HG02973 (cell line): Measurements from ENCODE around the gene XYLT2.
A peak's percentile ranks its signal among the peaks of the same experiment; 100 is the strongest.
"Not testable (repeated sequence)": the region's sequence is repeated elsewhere in the genome, so short reads cannot be mapped to it uniquely, and the experiment has no call there.

ENCODE experiments used
- ATAC-seq: cut with Tn5 transposase; IDR thresholded peaks from one replicate; pipeline ENCODE4 v1.9.1; 2021; ENCODE audit warnings: moderate library complexity; ENCODE audit not compliant: unreplicated experiment

The XYLT2 gene

DNA sequence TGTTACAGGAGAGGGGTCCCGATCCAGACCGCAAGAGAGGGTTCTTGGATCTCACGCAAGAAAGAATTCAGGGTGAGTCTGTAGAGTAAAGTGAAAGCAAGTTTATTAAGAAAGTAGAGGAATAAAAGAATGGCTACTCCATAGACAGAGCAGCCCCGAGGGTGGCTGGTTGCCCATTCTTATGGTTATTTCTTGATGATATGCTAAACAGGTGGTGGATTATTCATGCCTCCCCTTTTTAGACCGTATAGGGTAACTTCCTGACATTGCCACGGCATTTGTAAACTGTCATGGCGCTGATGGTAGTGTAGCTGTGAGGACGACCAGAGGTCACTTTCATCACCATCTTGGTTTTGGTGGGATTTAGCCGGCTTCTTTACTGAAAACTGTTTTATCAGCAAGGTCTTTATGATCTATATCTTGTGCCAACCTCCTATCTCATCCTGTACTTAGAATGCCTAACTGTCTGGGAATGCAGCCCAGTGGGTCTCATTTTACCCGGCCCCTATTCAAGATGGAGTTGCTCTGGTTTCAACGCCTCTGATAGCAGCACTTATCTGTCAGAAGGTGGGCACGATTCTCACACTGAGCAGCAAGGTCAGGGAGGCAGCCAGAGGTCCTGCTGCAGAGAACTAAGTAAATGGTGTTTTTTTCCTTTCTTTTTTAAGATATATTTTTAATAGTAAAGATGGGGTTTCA lies 26.5 kb upstream of the XYLT2 start:
- ATAC-seq, result no peak

DNA sequence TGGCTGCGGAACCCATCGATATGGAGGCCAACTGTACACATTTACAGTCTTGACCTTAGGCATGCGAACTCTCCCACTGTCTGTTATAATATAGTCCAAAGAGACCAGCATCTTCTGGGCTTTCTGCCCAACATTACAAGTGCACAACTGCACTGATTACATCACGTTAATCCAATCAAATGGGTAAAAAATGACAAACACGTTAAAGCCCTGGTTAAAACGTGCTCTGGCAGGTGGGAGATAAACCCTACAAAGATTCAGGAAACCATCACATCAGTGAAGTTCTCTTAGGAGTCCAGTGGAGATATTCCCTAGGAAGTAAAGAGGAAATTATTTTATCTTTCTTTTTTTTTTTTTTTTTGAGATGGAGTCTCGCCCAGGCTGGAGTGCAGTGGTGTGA lies 23.7 kb upstream of the XYLT2 start:
- ATAC-seq, result no peak

DNA sequence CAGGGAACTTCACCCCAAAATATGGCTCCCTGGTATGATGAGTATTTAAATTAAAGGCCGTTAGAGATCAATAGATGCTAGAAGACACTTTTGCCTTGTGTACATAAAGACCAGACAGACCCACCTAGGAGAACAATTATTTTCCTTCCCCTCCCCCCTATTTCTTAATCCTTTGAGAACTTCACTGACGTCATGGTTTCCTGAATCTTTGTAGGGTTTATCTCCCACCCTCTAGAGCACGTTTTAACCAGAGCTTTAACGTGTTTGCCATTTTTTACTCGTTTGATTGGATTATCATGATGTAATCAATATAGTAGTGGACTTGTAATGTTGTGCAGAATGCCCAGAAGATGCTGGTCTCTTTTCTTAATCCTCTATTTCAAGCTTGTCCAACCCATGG lies 22.9 kb upstream of the XYLT2 start:
- no peak for ATAC-seq

DNA sequence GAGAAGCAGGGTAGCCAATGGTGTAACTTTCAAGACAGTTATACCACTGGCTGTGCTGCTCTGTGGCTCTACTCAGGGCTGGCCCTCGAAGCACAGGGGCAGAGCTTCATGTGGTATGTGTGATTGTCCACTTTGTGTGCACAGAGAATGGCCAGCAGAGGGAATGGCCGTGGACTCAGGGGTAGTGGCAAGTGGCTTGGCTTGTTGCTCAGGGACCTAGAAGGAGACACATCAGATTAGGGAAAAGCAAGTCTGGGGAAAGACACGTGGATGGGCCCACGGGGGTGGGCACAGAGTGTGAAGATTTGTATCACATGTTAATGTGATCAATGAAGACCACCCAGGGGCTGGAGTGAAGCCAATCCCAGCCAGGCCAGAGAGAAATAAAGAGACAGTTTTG lies 20.0 kb upstream of the XYLT2 start:
- no peak for ATAC-seq

DNA sequence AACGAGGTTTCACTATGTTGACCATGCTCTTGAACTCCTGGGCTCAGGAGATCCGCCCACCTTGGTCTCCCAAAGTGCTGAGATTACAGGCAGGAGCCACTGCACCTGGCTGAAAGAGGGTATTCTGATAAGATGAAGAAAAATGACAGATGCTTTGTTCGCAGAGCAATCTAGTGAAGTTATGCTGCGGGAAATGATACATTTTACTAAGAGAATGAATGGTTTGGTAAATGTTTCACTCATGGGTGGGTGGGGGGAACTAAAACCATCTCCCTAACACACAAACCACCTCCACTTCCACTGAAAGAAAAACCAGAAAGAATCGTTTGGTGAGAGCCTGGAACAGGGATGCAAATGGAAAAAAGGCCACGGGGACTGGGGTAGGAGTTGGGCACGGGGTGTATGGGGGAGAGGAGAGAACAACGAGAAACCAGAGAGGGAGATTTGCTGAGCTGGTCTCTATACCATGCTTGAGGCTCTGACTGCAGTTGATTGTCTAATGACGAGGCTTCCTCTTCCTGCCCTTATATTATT lies 19.0 kb upstream of the XYLT2 start:
- ATAC-seq, result no peak

DNA sequence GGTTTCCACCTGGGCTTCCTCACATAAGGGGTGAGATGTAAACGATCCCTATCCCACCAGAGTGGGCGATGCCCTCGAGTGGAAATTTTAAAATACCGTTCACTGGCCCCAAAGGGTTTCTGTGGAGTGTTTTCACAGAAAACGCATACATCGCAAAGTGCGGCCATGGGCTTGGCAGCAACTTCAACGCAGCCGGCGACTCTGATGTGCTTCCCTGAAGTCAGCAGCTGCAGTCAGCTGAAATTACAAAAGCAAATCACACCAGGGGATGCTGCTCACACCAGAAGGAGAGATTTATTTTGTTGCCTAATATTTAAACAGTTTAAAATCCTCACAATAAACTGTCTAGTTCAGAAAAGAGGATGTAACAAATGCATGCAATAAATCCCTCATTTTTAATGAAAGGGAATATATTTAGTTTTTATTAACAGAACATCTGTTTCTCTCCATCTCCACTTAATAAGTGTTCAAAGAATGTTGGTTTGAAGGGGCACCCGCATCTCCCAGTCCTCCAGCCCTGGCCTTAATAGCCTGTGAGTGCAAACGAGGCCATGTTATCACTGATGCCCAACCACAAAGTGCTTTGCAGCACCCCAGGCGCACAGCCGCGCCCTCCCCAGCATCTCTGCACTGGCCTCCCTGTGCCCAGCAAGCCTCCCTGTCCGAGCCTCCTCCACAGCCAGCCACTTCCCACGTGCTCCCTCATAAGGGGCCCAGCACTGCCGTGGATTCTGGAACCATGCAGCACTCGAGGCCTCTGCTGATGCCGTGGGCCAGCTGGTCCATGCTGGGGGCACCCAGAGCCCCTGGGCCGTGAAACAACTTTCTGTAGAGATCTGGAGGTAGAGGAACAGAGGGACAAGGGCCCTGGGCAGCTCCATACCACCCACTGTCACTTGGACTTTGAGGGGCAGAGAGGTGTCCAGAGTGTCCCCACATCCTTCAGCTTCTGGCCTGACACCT lies 17.3 kb upstream of the XYLT2 start:
- ATAC-seq, result no peak

DNA sequence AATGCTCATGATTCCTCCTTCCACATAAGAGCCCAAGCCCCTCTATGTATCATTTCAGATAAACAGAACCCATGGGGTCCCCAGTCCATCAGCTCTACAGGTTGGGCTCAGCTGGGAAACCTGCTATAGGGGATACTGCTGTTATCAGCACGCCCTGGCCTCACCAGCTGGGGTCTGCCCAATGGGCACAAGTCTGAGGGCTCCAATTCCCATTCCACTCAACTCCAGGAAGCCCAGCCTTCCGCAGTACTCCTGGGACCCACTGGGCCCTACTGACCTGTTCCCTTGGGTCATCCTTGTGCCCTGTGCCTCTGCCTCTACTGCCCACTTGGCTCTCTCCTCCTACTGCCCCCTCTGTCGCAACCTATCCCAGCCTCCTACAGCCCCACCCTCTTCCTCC lies 16.2 kb upstream of the XYLT2 start:
- ATAC-seq, result no peak

DNA sequence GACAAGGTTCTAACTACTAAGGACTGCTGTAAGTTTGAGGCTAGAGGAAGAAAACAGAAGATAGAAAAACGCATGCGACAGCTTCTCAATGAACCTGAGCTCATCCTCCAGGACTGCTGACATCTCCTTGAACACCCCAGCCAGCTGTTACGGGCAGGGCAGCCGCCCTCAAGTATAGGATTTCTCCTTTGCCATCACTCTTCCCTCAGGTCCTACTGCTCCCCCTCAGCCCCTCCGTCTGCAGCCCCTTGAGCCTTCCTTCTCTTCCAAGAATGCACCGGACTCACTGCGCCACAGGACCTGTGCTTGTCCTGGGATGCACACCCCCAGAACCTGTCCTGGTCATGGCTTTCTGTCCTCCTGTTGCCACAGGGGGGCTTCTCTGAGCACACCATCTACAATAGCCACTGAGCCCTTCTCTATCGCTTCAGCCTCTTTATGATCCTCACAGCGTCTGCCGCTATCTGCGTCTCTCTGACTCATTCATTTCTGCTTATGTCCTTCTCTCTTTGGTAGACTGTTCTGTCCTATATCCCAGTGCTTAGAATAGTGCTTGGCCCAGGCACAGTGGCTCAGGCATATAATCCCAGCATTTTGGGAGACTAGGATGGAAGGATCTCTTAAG lies 15.7 kb upstream of the XYLT2 start:
- no peak for ATAC-seq

DNA sequence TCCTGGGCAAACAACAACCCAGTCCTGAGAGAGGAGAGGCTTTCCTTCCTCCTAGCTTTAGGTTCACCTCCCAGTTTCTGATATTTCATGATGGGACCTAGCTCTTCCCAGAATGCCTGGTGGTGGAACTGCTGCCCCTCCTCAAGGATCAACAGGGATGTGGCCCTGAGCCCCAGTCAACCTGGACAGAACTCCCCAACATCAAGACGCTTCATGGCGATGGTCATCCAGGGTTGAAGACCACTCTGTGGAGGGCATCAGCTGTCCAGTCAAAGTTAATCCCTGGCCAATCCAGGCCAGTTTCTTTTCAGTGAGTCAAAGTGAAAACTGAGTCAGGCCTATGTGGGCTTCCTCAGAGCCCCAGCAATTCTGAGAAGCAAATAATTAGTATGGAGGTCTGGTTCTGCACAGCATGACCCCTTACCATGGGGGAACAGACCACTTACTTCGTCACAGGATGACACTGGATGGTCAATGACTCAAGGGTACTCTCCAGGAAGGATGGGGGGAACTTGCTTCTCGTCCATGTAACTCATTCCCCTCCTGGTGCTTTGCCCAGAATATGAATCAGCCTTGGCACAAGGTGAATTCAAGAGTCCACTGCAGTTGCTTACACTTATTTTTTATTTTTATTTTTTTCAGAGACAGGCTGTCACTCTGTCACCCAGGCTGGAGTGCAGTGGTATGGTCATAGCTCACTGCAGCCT lies 14.7 kb upstream of the XYLT2 start:
- no peak for ATAC-seq

DNA sequence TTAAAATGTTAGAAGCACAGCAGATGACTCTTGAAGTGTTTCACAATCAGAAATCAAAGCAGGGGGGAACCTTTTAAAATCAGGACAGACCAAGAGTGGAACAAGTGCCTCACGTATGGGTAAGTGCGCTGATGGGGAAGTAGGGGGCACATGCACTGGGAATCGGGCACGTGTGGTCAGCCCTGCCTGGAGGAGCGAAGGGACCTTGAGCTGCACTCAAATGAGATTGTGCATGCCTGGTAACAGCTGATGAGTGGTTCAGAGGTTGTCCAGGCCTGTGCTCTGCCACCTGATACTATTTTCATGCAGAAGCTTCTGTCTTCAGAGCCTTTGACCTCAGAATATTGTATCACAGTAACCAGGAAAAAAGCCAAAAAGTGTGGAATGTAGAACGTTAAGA lies 13.7 kb upstream of the XYLT2 start:
- no peak for ATAC-seq

DNA sequence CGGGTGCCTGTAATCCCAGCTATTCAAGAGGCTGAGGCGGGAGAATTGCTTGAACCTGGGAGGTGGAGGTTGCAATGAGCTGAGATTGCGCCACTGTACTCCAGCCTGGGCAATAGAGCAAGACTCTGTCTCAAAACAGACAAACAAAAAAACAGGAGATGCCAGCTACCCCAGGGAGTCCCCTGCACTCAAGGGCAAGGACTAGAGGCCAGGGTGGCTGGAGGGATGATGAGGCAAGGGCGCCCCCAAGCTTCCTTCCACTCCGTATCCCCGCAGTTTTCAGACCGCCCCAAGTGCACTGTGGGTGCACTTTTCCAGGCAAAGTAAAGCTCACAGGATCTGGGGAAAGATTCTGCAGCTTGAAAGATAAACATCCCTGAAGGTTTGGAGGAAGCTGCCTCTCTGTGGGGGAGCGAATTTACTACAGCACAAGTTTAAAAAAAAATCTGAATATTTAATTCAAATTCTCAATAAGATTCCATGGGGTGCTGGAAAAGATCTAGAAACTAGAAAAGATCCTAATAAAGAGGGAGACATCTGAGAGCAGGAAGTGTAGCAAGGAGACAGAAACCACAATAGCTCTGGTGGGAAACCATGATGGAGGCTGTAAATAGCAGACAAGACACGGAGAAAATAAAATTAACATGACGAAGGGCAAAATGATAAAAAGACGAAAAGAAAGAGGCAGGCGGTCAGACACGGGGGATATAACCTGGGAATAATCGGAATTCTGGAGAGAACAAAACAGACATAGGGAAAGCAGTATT lies 12.5 kb upstream of the XYLT2 start:
- not testable (repeated sequence) for ATAC-seq

DNA sequence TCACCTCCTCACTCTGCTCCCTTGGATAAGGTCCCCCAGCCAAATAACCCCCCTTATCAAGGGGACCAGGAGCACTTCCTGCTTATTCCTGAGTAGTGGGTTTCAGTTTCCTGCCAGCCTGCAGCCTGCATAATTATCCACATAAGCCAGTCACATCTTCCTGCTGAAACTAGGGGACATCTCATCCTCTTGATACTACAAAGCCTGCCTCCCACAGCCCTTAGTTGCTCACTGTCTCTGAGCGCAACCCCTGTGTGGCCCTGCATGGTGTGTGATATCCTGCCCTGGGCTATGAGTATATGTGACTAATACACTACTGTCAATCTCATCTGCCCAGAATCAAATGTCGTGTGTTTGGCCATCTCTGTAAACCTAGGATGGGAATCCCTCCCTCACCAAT lies 8.0 kb upstream of the XYLT2 start:
- no peak for ATAC-seq

DNA sequence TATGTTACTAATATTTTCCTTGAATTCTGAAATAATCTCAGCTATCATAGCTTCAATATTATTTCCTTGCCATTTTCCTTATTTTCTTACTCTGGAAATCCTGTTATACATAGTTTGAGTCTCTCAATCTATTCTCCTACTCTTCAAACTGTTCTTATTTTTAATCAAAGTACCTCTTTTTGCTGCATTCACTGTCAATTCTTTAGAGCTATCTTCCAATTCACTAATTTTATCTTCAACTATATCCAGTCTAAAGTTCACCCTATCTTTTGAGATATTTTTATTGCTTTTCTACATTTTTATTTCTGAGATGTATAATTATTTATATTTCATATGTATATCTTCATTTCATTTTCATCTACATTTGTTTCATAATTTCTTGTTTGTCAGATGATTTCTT lies 7.3 kb upstream of the XYLT2 start:
- ATAC-seq, result no peak

DNA sequence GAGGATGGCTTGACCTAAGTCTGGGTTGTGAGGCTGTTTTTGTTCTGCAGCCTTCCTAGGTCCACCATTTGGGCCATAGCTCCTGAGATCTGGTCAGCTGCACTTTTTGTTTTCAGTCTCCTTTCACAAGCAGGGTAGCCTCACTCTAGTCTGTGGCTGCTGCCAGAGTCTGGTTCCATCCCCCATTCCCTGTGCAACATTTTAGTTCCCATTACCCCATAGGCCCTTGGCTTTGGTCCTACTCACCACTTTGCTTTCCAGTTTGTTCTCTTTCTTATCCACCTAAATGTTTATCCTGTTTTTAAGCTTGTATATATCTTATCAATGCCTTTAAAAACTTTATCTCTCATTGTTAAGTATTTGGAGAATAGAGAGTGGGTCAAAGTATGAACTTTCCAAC lies 6.5 kb upstream of the XYLT2 start:
- ATAC-seq, result no peak

DNA sequence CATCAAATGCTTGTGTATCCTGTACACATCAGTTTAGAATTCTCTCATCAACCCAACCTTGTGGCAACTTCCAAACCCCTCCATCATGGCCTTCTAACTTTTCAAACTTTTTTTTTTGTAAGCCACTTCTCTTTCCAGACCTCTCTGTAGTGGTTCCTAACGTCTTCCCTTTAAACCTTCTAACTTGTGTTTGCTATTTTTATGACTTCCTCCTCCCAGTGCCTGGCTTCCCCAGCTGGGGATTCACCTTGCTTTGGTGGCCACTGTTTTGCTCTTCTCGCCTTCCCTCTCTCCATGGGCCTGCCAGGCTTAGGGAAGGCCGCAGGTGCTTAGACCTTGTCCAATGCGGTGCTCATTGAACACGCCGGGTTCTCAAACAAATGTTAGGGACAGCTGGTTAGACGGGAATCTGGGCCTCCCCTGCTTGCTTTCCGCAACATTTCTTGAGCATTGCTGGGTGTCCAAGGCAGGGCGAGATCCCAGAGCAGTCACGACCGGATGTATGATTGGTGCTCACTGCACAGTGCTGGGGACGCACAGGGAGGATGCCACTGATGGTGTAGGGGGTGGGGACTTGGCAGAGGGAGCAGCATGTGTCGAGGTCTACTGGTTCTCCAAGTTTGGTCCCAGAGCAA lies 1.1 kb upstream of the XYLT2 start:
- ATAC-seq, result no peak

DNA sequence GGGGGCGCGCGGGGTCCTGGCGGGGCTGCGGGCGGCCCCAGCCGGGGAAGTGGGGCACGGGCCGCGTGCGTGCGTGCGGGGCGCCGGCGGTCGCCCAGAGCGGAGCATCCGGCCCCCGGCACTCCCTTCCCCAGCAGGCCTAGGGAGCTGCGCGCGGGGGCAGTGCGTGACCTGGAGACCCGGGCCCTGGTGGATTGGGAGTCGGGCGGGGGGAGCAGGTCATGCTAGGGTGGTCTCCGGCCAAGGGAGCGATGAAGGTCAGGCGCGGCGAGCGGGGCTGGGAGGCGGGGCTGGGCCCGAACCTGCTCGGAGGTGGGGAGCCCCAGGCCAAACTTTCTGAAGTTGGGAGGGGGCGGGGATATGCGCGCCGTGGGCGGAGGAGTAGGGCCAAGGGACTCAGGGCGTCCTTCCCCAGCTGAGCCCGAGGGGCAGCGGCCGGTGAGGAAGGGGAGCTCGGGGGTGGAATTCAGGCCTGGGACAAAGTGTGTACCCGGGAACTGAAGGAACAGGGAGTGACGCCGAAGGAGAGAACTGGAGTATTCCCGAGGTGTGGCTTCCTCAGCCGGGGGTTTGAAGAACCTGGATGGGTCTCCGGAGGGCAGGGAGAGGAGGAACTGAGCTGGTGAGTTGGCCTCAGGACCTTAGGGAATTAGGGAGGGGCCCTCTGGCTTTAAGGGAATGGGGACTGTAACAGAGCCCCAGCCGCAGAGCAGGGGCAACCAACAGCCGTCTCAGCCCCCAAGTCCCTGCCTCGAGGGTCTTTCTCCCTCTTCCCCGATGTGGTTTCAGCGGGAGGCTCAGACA lies 589 bp downstream of the XYLT2 start:
- ATAC-seq, result peak; percentile 31

DNA sequence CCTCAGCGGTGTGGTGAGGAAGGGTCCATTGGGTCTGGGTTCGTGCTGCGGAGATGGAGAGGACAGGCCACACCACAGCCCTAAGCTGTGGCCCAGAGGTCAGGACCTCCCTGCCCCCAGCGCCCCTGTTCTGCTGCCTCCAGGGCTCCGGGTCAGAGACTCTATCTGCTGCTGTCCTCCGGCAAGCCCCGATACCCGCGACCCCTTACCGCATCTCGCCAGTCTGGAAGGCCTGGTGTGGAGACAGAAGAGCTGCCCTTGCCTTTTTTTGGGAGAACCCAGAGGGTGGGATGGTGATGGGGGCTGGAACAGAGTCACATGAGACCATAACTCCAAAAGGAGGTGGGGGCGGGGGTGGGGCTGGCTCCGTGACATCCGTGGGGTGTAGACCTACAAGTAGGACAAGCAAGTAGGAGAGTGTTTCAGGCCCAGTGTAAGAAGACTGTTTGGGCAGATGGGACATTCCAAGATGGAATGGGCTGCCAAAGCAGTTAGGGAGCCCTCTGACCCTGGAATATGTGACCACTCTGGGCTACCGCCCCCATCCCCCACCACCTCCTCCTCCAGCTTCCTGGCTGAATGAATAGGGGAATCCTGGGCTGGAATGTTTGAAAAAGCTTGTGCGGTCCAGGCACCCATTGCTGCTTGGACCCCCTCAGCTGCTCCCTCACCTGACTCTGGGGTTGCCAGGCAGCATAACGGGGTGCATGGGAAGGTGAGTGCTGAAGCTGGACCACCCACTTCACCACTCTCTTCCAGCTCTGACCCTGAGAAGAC lies 1.4 kb downstream of the XYLT2 start:
- ATAC-seq, result no peak

DNA sequence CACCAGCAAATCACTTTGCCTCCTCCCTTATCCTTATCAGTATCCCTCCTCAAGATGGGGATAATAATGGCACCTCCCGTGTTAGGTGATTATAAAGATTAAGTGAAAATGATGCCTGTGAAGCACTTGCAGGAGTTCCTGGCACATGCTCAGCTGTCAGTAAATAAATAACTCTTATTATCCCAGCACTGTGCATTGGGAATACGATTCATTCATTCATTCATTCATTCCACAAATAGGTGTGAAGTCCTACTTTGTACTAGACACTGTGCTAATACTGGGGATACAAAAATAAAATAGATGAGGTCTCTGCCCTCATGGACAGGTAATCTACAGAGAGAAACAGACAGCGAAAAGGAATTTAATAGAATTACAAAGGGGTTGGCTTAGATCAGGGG lies 2.0 kb downstream of the XYLT2 start:
- ATAC-seq, result no peak
